Activated CD8-positive, alpha-beta memory T cell treated with anti-CD3 and anti-CD28 coated beads for 48 hours (primary cell): ENCODE data around the gene HDAC1.

Experiments
- DNase-seq, 3 experiments: peaks; one replicate each; pipeline ENCODE4 v3.0.0-alpha.2; 2020; ENCODE audit warnings: low read depth in 2 of 3, low spot score in 2 of 3

Gene HDAC1

DNA sequence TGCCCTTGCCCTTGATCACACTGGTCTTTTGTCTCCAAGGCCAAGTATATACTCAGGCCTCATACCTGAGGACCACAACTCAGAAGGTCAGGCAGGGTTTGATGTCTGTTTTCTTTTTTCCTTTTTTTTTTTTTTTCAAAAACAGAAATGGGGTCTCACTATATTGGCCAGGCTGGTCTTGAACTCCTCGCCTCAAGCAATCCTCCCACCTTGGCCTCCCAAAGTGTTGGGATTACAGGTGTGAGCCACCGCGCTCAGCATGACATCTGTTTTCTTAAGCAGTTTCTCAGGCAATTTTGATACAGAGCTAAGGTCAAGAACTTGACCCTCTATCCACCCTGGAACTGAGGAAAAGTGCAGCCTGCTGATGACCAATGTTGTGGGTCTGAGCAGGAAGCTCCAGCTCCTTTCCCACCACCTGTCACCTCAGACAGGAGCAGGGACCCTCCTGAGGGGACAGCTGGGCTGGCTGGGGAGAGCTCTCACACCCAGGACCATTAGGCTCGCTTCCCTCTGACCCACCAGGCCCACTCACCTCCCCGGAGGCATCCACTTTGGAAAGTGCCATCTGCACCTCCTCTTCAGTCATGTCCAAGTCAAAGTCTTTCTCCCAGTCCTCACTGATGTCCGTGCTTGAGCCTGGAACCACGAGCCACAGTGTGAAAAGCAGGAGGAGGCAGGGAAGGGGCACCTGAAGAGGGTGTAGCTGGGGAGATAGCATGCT is 76.2 kb downstream of the HDAC1 start:
- no peak for DNase-seq

DNA sequence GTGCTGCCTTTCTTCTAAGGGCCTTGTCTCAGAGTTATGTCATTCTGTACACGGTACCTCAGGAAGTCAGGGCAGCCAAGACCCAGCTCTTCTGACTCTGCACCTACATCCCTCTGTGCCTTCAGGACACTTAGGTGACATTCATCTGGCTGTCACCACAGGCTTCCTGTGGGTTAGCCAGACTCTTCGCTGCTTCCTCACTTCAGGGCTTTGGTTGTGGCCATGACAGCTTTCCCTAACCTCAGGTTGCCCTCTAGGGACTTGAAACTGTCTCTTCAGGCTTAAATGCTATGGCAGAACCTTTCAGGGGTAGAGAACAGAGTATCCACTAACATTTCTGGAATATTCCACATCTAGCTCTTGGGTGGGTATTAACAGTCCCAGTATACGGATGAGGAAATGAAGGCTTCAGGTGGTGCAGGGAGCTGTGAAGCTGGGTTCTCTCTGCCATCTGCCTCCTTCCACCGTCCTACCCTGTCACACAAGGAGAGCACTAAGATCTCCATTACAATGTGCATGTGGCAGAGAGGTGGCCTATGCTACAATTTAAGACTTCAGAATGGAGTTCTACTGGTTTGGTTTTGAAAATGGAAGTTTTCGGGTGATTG is 80.4 kb downstream of the HDAC1 start:
- DNase-seq = no peak

DNA sequence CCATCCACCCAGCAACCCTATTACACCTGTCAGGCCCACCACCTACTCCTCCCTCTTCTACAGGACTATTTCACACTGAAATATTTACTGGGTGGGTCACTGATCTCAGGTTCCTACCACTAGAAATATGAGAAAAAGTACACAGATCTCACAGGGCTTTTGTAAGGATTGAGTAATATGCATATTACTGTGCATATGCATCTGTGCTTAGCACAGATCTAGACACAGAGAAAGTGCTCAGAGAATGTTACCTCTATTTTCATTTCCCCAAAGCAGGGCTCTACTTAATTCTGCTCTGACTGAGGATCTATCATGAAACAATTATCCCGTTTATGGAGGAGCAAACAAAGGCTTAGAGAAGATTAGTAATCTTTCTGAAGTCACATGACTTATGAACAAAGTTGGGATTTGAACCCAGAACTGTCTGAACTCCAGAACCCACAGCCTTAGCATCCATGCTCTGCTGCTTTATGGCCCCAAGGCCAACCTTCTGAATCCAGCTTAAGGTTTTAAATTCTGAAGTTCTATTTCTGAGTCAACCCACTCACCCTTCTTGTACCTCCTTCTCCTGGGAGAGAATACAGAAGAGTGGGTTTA is 82.2 kb downstream of the HDAC1 start:
- no peak for DNase-seq

DNA sequence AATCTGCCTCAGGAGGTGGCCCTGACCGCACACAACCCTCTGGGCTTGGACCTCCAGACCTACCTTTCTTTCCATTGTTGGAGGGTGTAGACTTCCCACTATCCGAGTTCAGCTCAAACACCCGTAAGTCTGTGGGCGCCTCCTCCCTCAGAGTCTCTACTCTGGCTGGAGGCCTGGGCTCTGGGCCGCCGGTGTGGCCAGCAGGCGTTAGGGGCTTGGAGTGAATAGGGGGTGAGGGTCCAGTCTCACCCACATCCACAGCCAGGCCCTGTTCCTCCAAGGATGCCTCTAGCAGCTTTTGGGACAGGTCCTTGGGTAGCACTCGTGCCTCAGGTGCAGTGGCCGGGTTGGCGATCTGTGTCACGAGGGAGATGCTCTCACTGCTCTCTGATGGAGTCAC is 84.3 kb downstream of the HDAC1 start:
- DNase-seq = no peak

DNA sequence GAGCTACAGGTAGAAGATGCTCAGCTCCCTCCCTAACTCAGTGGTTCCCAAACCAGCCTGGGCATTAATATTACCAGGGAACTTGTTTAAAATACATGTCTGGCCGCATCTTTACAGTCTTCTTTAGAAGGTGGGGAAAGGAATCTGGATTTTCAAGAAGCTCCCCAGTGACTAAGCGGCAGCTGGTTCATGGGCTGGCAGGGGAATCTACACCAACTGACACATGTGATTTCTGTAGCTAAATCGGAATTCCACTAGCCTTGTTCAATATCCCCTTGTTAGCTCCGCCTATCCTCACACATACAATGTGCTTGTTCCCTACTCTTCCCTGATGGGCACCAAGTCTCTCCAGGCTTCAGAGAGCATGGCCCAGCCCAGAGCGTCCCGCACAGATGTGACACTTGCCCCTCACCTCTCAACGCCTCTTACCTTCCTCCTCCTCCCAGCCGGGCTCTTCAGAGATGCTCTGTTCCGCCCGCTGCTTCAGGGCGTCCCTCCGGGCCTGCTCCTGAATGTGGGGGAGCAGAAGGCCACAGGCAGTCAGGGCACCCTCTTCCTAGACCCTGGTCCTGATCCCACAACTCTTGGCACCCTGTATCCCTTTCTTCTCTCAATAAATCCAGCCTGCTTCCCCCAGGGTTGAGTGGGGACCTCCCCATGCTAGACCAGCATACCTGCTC is 85.8 kb downstream of the HDAC1 start:
- no peak for DNase-seq

DNA sequence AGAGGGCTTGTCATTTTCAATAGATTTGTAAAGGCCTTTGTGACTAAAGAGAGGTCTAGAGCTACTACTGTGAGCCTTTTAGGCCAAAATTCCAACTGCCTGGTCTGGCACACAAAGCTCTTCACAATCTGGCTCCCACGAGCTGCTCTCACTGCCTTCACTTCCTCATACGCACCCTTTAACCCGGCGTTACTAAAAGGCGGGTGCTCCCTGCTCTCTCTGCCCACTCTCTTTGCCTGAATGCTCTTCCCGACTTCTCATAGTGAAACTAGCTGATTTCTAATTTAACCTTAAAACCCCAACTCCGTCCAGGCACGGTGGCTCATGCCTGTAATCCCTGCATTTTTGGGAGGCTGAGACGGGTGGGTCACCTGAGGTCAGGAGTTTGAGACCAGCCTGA is 88.2 kb downstream of the HDAC1 start:
- no peak for DNase-seq
